ENCODE results near the gene GSTM4. TPM values are rescaled to one million over a fixed set of nuclear protein-coding genes. Genes with fewer than 3 reads are reported as not detected.
"Not testable (repeated sequence)": the region's sequence is repeated elsewhere in the genome, so short reads cannot be mapped to it uniquely, and the experiment has no call there.

Gene GSTM4
- total RNA-seq, 1 donor from 2014 or later = 10.4 TPM

GRCh38 chr1:109677459-109677858 lies 21.6 kb downstream of the GSTM4 start:
- peaks cover 0 to 8% (median 2%) of the 10 kb centered on the region in 3 donors for H3K36me3 ChIP-seq (ENCODE audit: control insufficient read depth in 3 of 3, insufficient read depth in 3 of 3, low read length in 3 of 3)
- no peak overlapping the region for H3K9ac ChIP-seq (ENCODE audit: low read depth in 1 of 3, low read length in 3 of 3)
- no peaks in the 10 kb centered on the region for H3K27me3 ChIP-seq (ENCODE audit: control insufficient read depth in 3 of 3, insufficient read depth in 3 of 3, low read length in 3 of 3)
- H3K9me3 ChIP-seq (ENCODE audit: control insufficient read depth in 3 of 3, low read length in 3 of 3) = no peaks in the 10 kb centered on the region
- no peak overlapping the region for H3K4me3 ChIP-seq (ENCODE audit: low read length in 3 of 3)
- H3K4me1 ChIP-seq (ENCODE audit: control insufficient read depth in 3 of 3, insufficient read depth in 3 of 3, low read length in 3 of 3) = peaks cover 3 to 14% (median 13%) of the 10 kb centered on the region in 3 donors
- peak overlapping the region; percentile 64 for H3K27ac ChIP-seq (ENCODE audit: low read depth, low read length)

GRCh38 chr1:109678637-109679036 lies 22.7 kb downstream of the GSTM4 start:
- H3K36me3 ChIP-seq (ENCODE audit: control insufficient read depth in 3 of 3, insufficient read depth in 3 of 3, low read length in 3 of 3); H3K27ac ChIP-seq (ENCODE audit: low read depth, low read length); H3K9me3 ChIP-seq (ENCODE audit: control insufficient read depth in 3 of 3, low read length in 3 of 3); H3K4me3 ChIP-seq (ENCODE audit: low read length in 3 of 3); H3K9ac ChIP-seq (ENCODE audit: low read depth in 1 of 3, low read length in 3 of 3); H3K27me3 ChIP-seq (ENCODE audit: control insufficient read depth in 3 of 3, insufficient read depth in 3 of 3, low read length in 3 of 3): not testable (repeated sequence)
- H3K4me1 ChIP-seq (ENCODE audit: control insufficient read depth in 3 of 3, insufficient read depth in 3 of 3, low read length in 3 of 3) = peaks cover 3 to 14% (median 13%) of the 10 kb centered on the region in 3 donors

GRCh38 chr1:109684777-109685176 lies 28.9 kb downstream of the GSTM4 start:
- H3K36me3 ChIP-seq (ENCODE audit: control insufficient read depth in 3 of 3, insufficient read depth in 3 of 3, low read length in 3 of 3); H3K9me3 ChIP-seq (ENCODE audit: control insufficient read depth in 3 of 3, low read length in 3 of 3); H3K27ac ChIP-seq (ENCODE audit: low read depth, low read length); H3K9ac ChIP-seq (ENCODE audit: low read depth in 1 of 3, low read length in 3 of 3); H3K4me3 ChIP-seq (ENCODE audit: low read length in 3 of 3); H3K4me1 ChIP-seq (ENCODE audit: control insufficient read depth in 3 of 3, insufficient read depth in 3 of 3, low read length in 3 of 3); H3K27me3 ChIP-seq (ENCODE audit: control insufficient read depth in 3 of 3, insufficient read depth in 3 of 3, low read length in 3 of 3): not testable (repeated sequence)

GRCh38 chr1:109685399-109685798 lies 29.5 kb downstream of the GSTM4 start:
- H3K27me3 ChIP-seq (ENCODE audit: control insufficient read depth in 3 of 3, insufficient read depth in 3 of 3, low read length in 3 of 3); H3K9ac ChIP-seq (ENCODE audit: low read depth in 1 of 3, low read length in 3 of 3); H3K9me3 ChIP-seq (ENCODE audit: control insufficient read depth in 3 of 3, low read length in 3 of 3); H3K4me3 ChIP-seq (ENCODE audit: low read length in 3 of 3); H3K36me3 ChIP-seq (ENCODE audit: control insufficient read depth in 3 of 3, insufficient read depth in 3 of 3, low read length in 3 of 3); H3K27ac ChIP-seq (ENCODE audit: low read depth, low read length); H3K4me1 ChIP-seq (ENCODE audit: control insufficient read depth in 3 of 3, insufficient read depth in 3 of 3, low read length in 3 of 3): not testable (repeated sequence)

GRCh38 chr1:109685890-109686289 lies 30.0 kb downstream of the GSTM4 start:
- not testable (repeated sequence) for H3K27me3 ChIP-seq (ENCODE audit: control insufficient read depth in 3 of 3, insufficient read depth in 3 of 3, low read length in 3 of 3); H3K4me1 ChIP-seq (ENCODE audit: control insufficient read depth in 3 of 3, insufficient read depth in 3 of 3, low read length in 3 of 3); H3K4me3 ChIP-seq (ENCODE audit: low read length in 3 of 3); H3K27ac ChIP-seq (ENCODE audit: low read depth, low read length); H3K36me3 ChIP-seq (ENCODE audit: control insufficient read depth in 3 of 3, insufficient read depth in 3 of 3, low read length in 3 of 3); H3K9ac ChIP-seq (ENCODE audit: low read depth in 1 of 3, low read length in 3 of 3); H3K9me3 ChIP-seq (ENCODE audit: control insufficient read depth in 3 of 3, low read length in 3 of 3)

- not testable (repeated sequence) for H3K9ac ChIP-seq (ENCODE audit: low read depth in 1 of 3, low read length in 3 of 3); H3K4me1 ChIP-seq (ENCODE audit: control insufficient read depth in 3 of 3, insufficient read depth in 3 of 3, low read length in 3 of 3)
- peak overlapping the region in 1 of 3 donors; percentile 73 for H3K4me3 ChIP-seq (ENCODE audit: low read length in 3 of 3)
These were observed 31.2 kb downstream of the GSTM4 start for GRCh38 chr1:109687109-109687508.

GRCh38 chr1:109687641-109688499 lies 32.0 kb downstream of the GSTM4 start, which contains the start of gene GSTM1:
Gene GSTM1 (plus strand): TSS chr1:109687817. CDS start chr1:109687874, 57 bp downstream.
- Histone ChIP-seq H3K4me1 (ENCODE audit: control insufficient read depth in 3 of 3, insufficient read depth in 3 of 3, low read length in 3 of 3) (peaks cover 0 to 6% (median 0%) of the 10 kb centered on the region in 3 donors), H3K27ac (ENCODE audit: low read depth, low read length) (no peak within 1 kb of the TSS), H3K4me3 (ENCODE audit: low read length in 3 of 3) (peak within 1 kb of the TSS in 1 of 3 donors; percentile 73), H3K36me3 (ENCODE audit: control insufficient read depth in 3 of 3, insufficient read depth in 3 of 3, low read length in 3 of 3) (no peaks in the 10 kb centered on the region), H3K9ac (ENCODE audit: low read depth in 1 of 3, low read length in 3 of 3) (peak within 1 kb of the TSS in 1 of 3 donors; percentile 87), H3K27me3 (ENCODE audit: control insufficient read depth in 3 of 3, insufficient read depth in 3 of 3, low read length in 3 of 3) (no peaks in the 10 kb centered on the region), H3K9me3 (ENCODE audit: control insufficient read depth in 3 of 3, low read length in 3 of 3) (no peaks in the 10 kb centered on the region)

More at GRCh38 chr1:109687109-109687508, 31.2 kb downstream of the GSTM4 start:
- H3K36me3 ChIP-seq (ENCODE audit: control insufficient read depth in 3 of 3, insufficient read depth in 3 of 3, low read length in 3 of 3); H3K27ac ChIP-seq (ENCODE audit: low read depth, low read length); H3K9me3 ChIP-seq (ENCODE audit: control insufficient read depth in 3 of 3, low read length in 3 of 3); H3K27me3 ChIP-seq (ENCODE audit: control insufficient read depth in 3 of 3, insufficient read depth in 3 of 3, low read length in 3 of 3): not testable (repeated sequence)

GRCh38 chr1:109689844-109690405 lies 34.0 kb downstream of the GSTM4 start:
- Histone ChIP-seq H3K9me3 (ENCODE audit: control insufficient read depth in 3 of 3, low read length in 3 of 3) (no peaks in the 10 kb centered on the region), H3K27ac (ENCODE audit: low read depth, low read length) (no peak overlapping the region)

GRCh38 chr1:109691759-109692158 lies 35.9 kb downstream of the GSTM4 start:
- Histone ChIP-seq H3K36me3 (ENCODE audit: control insufficient read depth in 3 of 3, insufficient read depth in 3 of 3, low read length in 3 of 3) (no peaks in the 10 kb centered on the region), H3K4me1 (ENCODE audit: control insufficient read depth in 3 of 3, insufficient read depth in 3 of 3, low read length in 3 of 3) (peaks cover 0 to 6% (median 0%) of the 10 kb centered on the region in 3 donors), H3K4me3 (ENCODE audit: low read length in 3 of 3) (no peak overlapping the region), H3K27me3 (ENCODE audit: control insufficient read depth in 3 of 3, insufficient read depth in 3 of 3, low read length in 3 of 3) (no peaks in the 10 kb centered on the region), H3K9ac (ENCODE audit: low read depth in 1 of 3, low read length in 3 of 3) (no peak overlapping the region), H3K9me3 (ENCODE audit: control insufficient read depth in 3 of 3, low read length in 3 of 3) (no peaks in the 10 kb centered on the region), H3K27ac (ENCODE audit: low read depth, low read length) (no peak overlapping the region)

More at GRCh38 chr1:109689844-109690405, 34.0 kb downstream of the GSTM4 start:
- Histone ChIP-seq H3K4me1 (ENCODE audit: control insufficient read depth in 3 of 3, insufficient read depth in 3 of 3, low read length in 3 of 3) (peaks cover 0 to 6% (median 0%) of the 10 kb centered on the region in 3 donors), H3K9ac (ENCODE audit: low read depth in 1 of 3, low read length in 3 of 3) (no peak overlapping the region), H3K27me3 (ENCODE audit: control insufficient read depth in 3 of 3, insufficient read depth in 3 of 3, low read length in 3 of 3) (no peaks in the 10 kb centered on the region), H3K36me3 (ENCODE audit: control insufficient read depth in 3 of 3, insufficient read depth in 3 of 3, low read length in 3 of 3) (no peaks in the 10 kb centered on the region), H3K4me3 (ENCODE audit: low read length in 3 of 3) (no peak overlapping the region)

GRCh38 chr1:109694400-109694799 lies 38.5 kb downstream of the GSTM4 start:
- not testable (repeated sequence) for H3K27me3 ChIP-seq (ENCODE audit: control insufficient read depth in 3 of 3, insufficient read depth in 3 of 3, low read length in 3 of 3); H3K9ac ChIP-seq (ENCODE audit: low read depth in 1 of 3, low read length in 3 of 3); H3K4me3 ChIP-seq (ENCODE audit: low read length in 3 of 3); H3K4me1 ChIP-seq (ENCODE audit: control insufficient read depth in 3 of 3, insufficient read depth in 3 of 3, low read length in 3 of 3); H3K9me3 ChIP-seq (ENCODE audit: control insufficient read depth in 3 of 3, low read length in 3 of 3); H3K27ac ChIP-seq (ENCODE audit: low read depth, low read length); H3K36me3 ChIP-seq (ENCODE audit: control insufficient read depth in 3 of 3, insufficient read depth in 3 of 3, low read length in 3 of 3)

Data from skeletal muscle tissue (tissue), 4 donors.